Activated gamma-delta T cell treated with anti-CD3 and anti-CD28 coated beads, Interleukin-2, amount 50 U/mL, for 16 hours (primary cell): ENCODE results near the gene SLC25A13.
"Not testable (repeated sequence)": the region's sequence is repeated elsewhere in the genome, so short reads cannot be mapped to it uniquely, and the experiment has no call there.

Experiments
- DNase-seq: peaks from one replicate; pipeline ENCODE4 v3.0.0-alpha.2; 2020; ENCODE audit warnings: low read depth

Gene SLC25A13

GRCh38 chr7:96321658-96322372 lies at the start of gene SLC25A13:
Gene SLC25A13, minus strand, starts transcription at chr7:96322098. Its CDS starts 142 bp downstream, at chr7:96321956.
- peak; percentile 37 for DNase-seq

GRCh38 chr7:96365916-96366315 lies 44.0 kb upstream of the SLC25A13 start:
- not testable (repeated sequence) for DNase-seq

GRCh38 chr7:96361116-96361857 lies 39.4 kb upstream of the SLC25A13 start:
- DNase-seq: no peak

GRCh38 chr7:96359876-96360275 lies 38.0 kb upstream of the SLC25A13 start:
- DNase-seq: no peak

GRCh38 chr7:96358236-96358971 lies 36.5 kb upstream of the SLC25A13 start:
- DNase-seq: not testable (repeated sequence)

GRCh38 chr7:96355990-96356506 lies 34.1 kb upstream of the SLC25A13 start:
- DNase-seq: no peak

GRCh38 chr7:96354881-96355280 lies 33.0 kb upstream of the SLC25A13 start:
- DNase-seq: no peak

- no peak for DNase-seq
These were observed 27.7 kb upstream of the SLC25A13 start for GRCh38 chr7:96349572-96349971.

GRCh38 chr7:96347471-96347870 lies 25.6 kb upstream of the SLC25A13 start:
- DNase-seq: no peak

GRCh38 chr7:96346293-96346953 lies 24.5 kb upstream of the SLC25A13 start:
- DNase-seq: no peak

GRCh38 chr7:96344236-96344635 lies 22.3 kb upstream of the SLC25A13 start:
- DNase-seq: no peak

- no peak for DNase-seq
These were observed 20.2 kb upstream of the SLC25A13 start for GRCh38 chr7:96342049-96342448.

- DNase-seq: no peak
These were observed 15.6 kb upstream of the SLC25A13 start for GRCh38 chr7:96337519-96337918.

GRCh38 chr7:96332325-96332724 lies 10.4 kb upstream of the SLC25A13 start:
- no peak for DNase-seq

- DNase-seq: no peak
These were observed 9.9 kb upstream of the SLC25A13 start for GRCh38 chr7:96331775-96332174.

- no peak for DNase-seq
These were observed 9.3 kb upstream of the SLC25A13 start for GRCh38 chr7:96331233-96331632.

GRCh38 chr7:96330193-96330592 lies 8.3 kb upstream of the SLC25A13 start:
- no peak for DNase-seq

- DNase-seq: no peak
These were observed 7.3 kb upstream of the SLC25A13 start for GRCh38 chr7:96329241-96329640.

GRCh38 chr7:96328016-96328415 lies 6.1 kb upstream of the SLC25A13 start:
- DNase-seq: no peak

GRCh38 chr7:96327429-96327828 lies 5.5 kb upstream of the SLC25A13 start:
- DNase-seq: no peak

GRCh38 chr7:96326752-96327151 lies 4.9 kb upstream of the SLC25A13 start:
- DNase-seq: not testable (repeated sequence)

- no peak for DNase-seq
These were observed 1.1 kb upstream of the SLC25A13 start for GRCh38 chr7:96322847-96323461.
